Measurements from ENCODE around the gene IQSEC1.

IQSEC1 gene

GRCh38 chr3:12991481-12991837 lies 81.8 kb downstream of the IQSEC1 start:
- no peak overlapping the region for H3K4me3 ChIP-seq (ENCODE audit: low read length)
- DNase-seq (ENCODE audit: low read depth): no peak
- TF ChIP-seq CTCF (conservative IDR thresholded peaks at IDR 0.05; ENCODE audit: low read depth, low read length): no peak

DNA sequence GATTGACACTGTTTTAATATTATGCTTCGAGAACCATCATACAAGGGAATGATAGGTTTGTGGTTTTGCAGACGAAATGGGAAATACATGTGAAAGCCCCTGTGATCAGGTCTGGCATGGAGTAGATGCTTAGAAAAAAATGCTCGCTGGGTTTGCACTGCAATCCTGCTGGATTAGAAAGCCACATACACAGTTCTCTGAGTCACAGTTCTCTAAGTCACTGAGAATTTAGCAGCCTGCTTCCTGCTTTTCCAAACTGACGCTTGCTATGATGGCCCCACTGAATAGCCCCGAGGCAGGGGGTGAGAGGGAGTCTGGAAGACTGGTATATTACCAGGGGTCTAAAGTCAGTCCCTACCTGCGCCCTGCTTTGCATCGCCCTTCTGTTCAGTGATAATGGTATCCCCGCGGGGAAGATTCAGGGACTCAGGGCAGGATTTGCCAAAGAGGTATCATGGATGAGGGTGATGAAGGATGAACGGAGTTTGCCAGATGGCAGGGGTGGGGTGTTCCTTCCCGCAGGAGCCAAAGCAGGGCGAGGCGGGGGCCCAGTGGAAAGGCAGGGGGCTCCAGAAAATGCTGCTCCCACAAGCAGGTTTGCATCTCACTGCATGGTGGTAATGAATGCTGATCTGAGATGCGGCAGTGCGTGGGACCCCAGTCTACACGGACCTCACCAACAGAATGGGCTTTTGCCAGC lies 82.3 kb downstream of the IQSEC1 start:
- peak overlapping the region; percentile 2 for H3K4me3 ChIP-seq (ENCODE audit: low read length)
- no peak for TF ChIP-seq CTCF (conservative IDR thresholded peaks at IDR 0.05; ENCODE audit: low read depth, low read length)
- DNase-seq (ENCODE audit: low read depth): peak; percentile 91

DNA sequence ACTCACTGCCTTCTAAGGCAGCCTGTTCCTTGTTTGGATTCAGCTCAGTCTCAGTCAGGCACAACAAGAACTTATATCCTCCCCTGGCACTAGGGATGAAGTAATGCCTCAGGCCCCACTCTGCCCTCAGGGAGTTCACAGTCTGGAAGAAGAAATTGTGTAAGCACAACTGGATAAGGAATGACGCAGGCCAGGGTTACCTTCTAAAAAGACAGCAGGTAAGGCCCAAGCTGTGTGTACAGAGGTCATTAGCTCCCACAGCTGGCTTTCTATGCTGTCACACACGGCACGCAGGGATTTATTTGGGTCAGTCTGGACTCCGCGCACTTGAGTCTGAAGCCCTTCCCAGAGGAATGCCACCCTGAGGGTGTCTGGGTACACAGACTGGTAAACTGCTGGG lies 82.9 kb downstream of the IQSEC1 start:
- TF ChIP-seq CTCF (conservative IDR thresholded peaks at IDR 0.05; ENCODE audit: low read depth, low read length): no peak
- DNase-seq (ENCODE audit: low read depth): no peak
- H3K4me3 ChIP-seq (ENCODE audit: low read length): no peak overlapping the region

GRCh38 chr3:12988728-12989454 lies 84.3 kb downstream of the IQSEC1 start:
- H3K4me3 ChIP-seq (ENCODE audit: low read length): no peak overlapping the region
- TF ChIP-seq CTCF (conservative IDR thresholded peaks at IDR 0.05; ENCODE audit: low read depth, low read length): no peak
- no peak for DNase-seq (ENCODE audit: low read depth)

GRCh38 chr3:12987602-12988001 lies 85.6 kb downstream of the IQSEC1 start:
- DNase-seq (ENCODE audit: low read depth): no peak
- H3K4me3 ChIP-seq (ENCODE audit: low read length): no peak overlapping the region
- TF ChIP-seq CTCF (conservative IDR thresholded peaks at IDR 0.05; ENCODE audit: low read depth, low read length): no peak

DNA sequence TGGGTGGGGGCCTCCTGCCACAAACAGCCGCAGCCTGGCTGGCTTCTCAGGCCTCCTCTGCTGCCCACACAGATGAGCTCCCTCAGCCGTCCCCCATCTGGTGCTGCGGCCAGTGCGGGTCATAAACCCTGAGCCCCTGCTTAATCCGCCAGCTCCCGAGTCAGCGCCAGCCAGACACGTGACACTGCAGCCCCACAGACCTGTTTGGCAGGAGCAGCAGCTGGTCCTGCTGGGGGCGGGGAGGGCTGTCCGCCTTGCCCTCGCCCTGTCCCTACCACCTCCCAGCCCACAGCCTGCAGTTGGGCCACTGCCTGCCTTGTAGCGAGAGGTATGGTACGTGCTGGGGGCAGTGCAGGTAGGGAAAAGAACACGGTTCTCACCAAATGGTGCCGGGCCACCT lies 86.2 kb downstream of the IQSEC1 start:
- TF ChIP-seq CTCF (conservative IDR thresholded peaks at IDR 0.05; ENCODE audit: low read depth, low read length): no peak
- peak; percentile 62 for DNase-seq (ENCODE audit: low read depth)
- H3K4me3 ChIP-seq (ENCODE audit: low read length): peak overlapping the region; percentile 27

- no peak for TF ChIP-seq CTCF (conservative IDR thresholded peaks at IDR 0.05; ENCODE audit: low read depth, low read length)
- H3K4me3 ChIP-seq (ENCODE audit: low read length): peak overlapping the region; percentile 27
- no peak for DNase-seq (ENCODE audit: low read depth)
Observed at GRCh38 chr3:12986521-12986920, 86.7 kb downstream of the IQSEC1 start.
